A673 (cell line): ENCODE data around the gene CD3D. TPM values are rescaled to one million over a fixed set of nuclear protein-coding genes. Genes with fewer than 3 reads are reported as not detected.
A peak's percentile ranks its signal among the peaks of the same experiment; 100 is the strongest.

ENCODE experiments used
- BruUV-seq: library from RNA; stranded (reverse); fragments of 400-500 nt; replicated peaks from 2 replicates; lab custom pipeline; 2021; lab: Mats Ljungman, UMichigan
- CTCF ChIA-PET: fragments of 300-600 bp; sonication (Branson Sonifier 250); formaldehyde crosslinking; loops from one replicate; lab custom pipeline; 2022; ENCODE audit warnings: antibody characterized with exemption; lab: Charles Lee
- POLR2A ChIA-PET: fragments of 300-600 bp; sonication (Branson Sonifier 250); formaldehyde crosslinking; loops from one replicate; lab custom pipeline; 2022; ENCODE audit warnings: antibody characterized with exemption; ENCODE audit not compliant: low non-redundant PET; lab: Charles Lee
- DNase-seq: peaks from one replicate; pipeline ENCODE4 v3.0.0-alpha.2; 2015; ENCODE audit warnings: low spot score
- H3K27ac ChIP-seq: fragments of 200-600 bp; sonication (generic); 2 replicates; pipeline ENCODE4 v1.5.1; 2016; ENCODE audit warnings: mixed run types, low read depth, mild to moderate bottlenecking, mixed read lengths, antibody characterized with exemption, low read length; ENCODE audit not compliant: poor library complexity, severe bottlenecking
- H3K27me3 ChIP-seq: fragments of 200-600 bp; sonication (generic); replicated peaks from 2 replicates; pipeline ENCODE4 v1.6.1; 2017; ENCODE audit warnings: mixed run types, low read depth, mild to moderate bottlenecking, mixed read lengths, antibody characterized with exemption, low read length; ENCODE audit not compliant: insufficient read depth, poor library complexity
- H3K36me3 ChIP-seq: fragments of 200-600 bp; sonication (generic); 2 replicates; pipeline ENCODE4 v1.6.1; 2016; ENCODE audit warnings: mixed run types, mild to moderate bottlenecking, mixed read lengths, antibody characterized with exemption, low read length; ENCODE audit not compliant: insufficient read depth, poor library complexity, severe bottlenecking
- H3K4me1 ChIP-seq: fragments of 200-600 bp; sonication (generic); 2 replicates; pipeline ENCODE4 v1.6.1; 2017; ENCODE audit warnings: mixed run types, mild to moderate bottlenecking, mixed read lengths, antibody characterized with exemption, low read length; ENCODE audit not compliant: insufficient read depth, poor library complexity, severe bottlenecking
- H3K4me3 ChIP-seq: fragments of 200-600 bp; sonication (generic); 2 replicates; pipeline ENCODE4 v1.5.1; 2016; ENCODE audit warnings: low read depth, mixed run types, mild to moderate bottlenecking, mixed read lengths, low read length; ENCODE audit not compliant: poor library complexity, severe bottlenecking
- H3K9me3 ChIP-seq: fragments of 200-600 bp; sonication (generic); 2 replicates; pipeline ENCODE4 v1.6.1; 2016; ENCODE audit warnings: mixed run types, low read depth, mild to moderate bottlenecking, mixed read lengths, antibody characterized with exemption, low read length; ENCODE audit not compliant: poor library complexity, severe bottlenecking
- EZH2 ChIP-seq: fragments of 200-600 bp; sonication (generic); IDR thresholded peaks from 2 replicates; pipeline ENCODE4 v1.6.1; 2017; ENCODE audit warnings: borderline replicate concordance, low read depth, mild to moderate bottlenecking, mixed read lengths, antibody characterized with exemption, low read length; ENCODE audit not compliant: poor library complexity, severe bottlenecking
- intact Hi-C: fragments of 100-400 bp; cut with micrococcal nuclease; formaldehyde crosslinking; loops from one replicate; pipeline ENCODE4 v1.10.0; 2022; ENCODE audit not compliant: unreplicated experiment
- total RNA-seq: library from RNA; stranded (reverse); gene quantifications from 2 replicates; pipeline ENCODE4 v1.2.3, GENCODE V29; 2021
- TF ChIP-seq, protein P1 (sequence below): fragments of 300-800, 200-600 bp; sonication (generic); conservative IDR thresholded peaks from 2 replicates; pipeline ENCODE4 v1.5.1; 2017; ENCODE audit warnings: low read depth, mild to moderate bottlenecking, antibody characterized with exemption, low read length, moderate library complexity, mixed read lengths

The CD3D gene
- total RNA-seq, 1 experiment from 2014 or later, result not detected

DNA sequence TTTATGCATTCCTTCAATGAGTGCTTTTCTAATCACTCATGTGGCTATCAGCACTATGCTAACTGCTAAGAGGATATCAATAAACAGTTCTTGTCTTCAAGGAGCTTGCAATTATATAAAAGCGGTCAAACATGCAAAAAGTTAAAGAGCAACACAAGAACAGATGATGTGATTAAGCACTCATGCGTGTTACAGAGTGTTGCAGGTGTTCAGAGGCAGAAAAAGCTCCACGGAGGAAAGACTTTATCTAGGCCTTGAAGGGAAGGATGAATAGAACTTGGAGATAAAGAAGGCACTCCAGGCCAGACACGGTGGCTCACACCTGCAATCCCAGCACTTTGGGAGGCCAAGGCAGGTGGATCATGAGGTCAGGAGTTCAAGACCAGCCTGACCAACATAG, 24.4 kb downstream of the CD3D start:
- ChIA-PET POLR2A (no interaction called here), CTCF (no interaction called here)
- no peak for TF ChIP-seq EZH2
- TF ChIP-seq, protein P1, sequence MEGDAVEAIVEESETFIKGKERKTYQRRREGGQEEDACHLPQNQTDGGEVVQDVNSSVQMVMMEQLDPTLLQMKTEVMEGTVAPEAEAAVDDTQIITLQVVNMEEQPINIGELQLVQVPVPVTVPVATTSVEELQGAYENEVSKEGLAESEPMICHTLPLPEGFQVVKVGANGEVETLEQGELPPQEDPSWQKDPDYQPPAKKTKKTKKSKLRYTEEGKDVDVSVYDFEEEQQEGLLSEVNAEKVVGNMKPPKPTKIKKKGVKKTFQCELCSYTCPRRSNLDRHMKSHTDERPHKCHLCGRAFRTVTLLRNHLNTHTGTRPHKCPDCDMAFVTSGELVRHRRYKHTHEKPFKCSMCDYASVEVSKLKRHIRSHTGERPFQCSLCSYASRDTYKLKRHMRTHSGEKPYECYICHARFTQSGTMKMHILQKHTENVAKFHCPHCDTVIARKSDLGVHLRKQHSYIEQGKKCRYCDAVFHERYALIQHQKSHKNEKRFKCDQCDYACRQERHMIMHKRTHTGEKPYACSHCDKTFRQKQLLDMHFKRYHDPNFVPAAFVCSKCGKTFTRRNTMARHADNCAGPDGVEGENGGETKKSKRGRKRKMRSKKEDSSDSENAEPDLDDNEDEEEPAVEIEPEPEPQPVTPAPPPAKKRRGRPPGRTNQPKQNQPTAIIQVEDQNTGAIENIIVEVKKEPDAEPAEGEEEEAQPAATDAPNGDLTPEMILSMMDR, result no peak
- Histone ChIP-seq H3K9me3 (no peaks in the 10 kb centered on the region), H3K36me3 (no peaks in the 10 kb centered on the region), H3K27me3 (peaks cover 42% of the 10 kb centered on the region), H3K4me3 (no peak overlapping the region), H3K4me1 (no peaks in the 10 kb centered on the region), H3K27ac (no peak overlapping the region)
- intact Hi-C loops, result no loop called here
- BruUV-seq, result no TSS peak
- DNase-seq, result no peak

DNA sequence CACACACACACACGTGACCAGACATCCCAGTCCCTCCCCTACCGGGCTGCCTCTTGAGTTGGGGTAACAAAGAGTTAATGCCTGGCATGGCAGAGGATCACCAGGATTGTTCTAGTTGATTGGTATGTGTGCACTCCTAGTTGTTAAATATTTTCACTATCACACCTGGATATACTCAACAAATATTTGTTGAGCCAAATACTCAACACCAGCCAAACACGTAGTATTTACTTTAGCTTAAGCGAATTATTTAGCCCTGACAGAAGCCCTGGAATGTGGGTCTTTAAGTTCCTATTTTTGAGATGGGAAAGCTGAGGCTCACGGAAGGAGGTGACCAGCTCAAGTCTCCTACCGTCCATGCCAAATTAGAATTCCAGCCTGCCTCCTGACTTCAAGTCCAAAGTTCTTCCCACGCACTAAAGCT, 27.5 kb downstream of the CD3D start:
- Histone ChIP-seq H3K4me1 (no peaks in the 10 kb centered on the region), H3K9me3 (no peaks in the 10 kb centered on the region), H3K27me3 (peaks cover 55% of the 10 kb centered on the region), H3K36me3 (no peaks in the 10 kb centered on the region), H3K27ac (no peak overlapping the region), H3K4me3 (no peak overlapping the region)
- TF ChIP-seq, protein P1, result no peak
- no peak for TF ChIP-seq EZH2
- ChIA-PET POLR2A (interaction anchor here (0.6 kb wide), 1 partner anchor 822 kb away, joined by 8 read pairs; no protein-coding TSS in a partner anchor), CTCF (no interaction called here)
- DNase-seq, result no peak
- intact Hi-C loops, result no loop called here
- no TSS peak for BruUV-seq

DNA sequence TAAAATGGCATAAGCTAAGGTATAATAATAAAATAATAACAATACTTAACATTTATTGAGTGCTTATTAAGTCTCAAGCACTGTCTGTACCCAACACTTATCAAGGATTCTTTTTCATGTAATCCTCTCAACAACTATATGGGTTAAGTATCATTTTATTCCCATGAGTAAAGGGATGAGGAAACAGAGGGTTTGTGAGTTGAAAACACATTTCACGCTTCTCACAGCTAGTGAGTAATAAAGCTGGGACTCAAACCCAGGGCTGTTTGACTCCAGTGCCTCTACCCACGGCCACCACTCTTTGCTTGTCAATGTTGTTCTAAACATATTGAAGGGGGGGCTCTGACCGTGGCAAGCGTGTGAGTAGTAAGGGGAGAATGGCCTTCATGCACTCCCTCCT, 29.3 kb downstream of the CD3D start:
- CTCF ChIA-PET, result no interaction called here
- BruUV-seq, result no TSS peak
- Histone ChIP-seq H3K4me3 (no peak overlapping the region), H3K36me3 (no peaks in the 10 kb centered on the region), H3K4me1 (no peaks in the 10 kb centered on the region), H3K9me3 (no peaks in the 10 kb centered on the region), H3K27ac (no peak overlapping the region), H3K27me3 (peaks cover 46% of the 10 kb centered on the region)
- intact Hi-C loops, result no loop called here
- no peak for TF ChIP-seq EZH2
- TF ChIP-seq, protein P1, result no peak
- peak; percentile 37 for DNase-seq
- POLR2A ChIA-PET, result no interaction called here
